ENCODE results near the gene SH3BP2. TPM values are rescaled to one million over a fixed set of nuclear protein-coding genes. Genes with fewer than 3 reads are reported as not detected.

Gene SH3BP2
- total RNA-seq, 1 donor from 2014 or later: 45.4 TPM

GRCh38 chr4:2754848-2755819 is 37.8 kb upstream of the SH3BP2 start:
- TF ChIP-seq, protein P1, sequence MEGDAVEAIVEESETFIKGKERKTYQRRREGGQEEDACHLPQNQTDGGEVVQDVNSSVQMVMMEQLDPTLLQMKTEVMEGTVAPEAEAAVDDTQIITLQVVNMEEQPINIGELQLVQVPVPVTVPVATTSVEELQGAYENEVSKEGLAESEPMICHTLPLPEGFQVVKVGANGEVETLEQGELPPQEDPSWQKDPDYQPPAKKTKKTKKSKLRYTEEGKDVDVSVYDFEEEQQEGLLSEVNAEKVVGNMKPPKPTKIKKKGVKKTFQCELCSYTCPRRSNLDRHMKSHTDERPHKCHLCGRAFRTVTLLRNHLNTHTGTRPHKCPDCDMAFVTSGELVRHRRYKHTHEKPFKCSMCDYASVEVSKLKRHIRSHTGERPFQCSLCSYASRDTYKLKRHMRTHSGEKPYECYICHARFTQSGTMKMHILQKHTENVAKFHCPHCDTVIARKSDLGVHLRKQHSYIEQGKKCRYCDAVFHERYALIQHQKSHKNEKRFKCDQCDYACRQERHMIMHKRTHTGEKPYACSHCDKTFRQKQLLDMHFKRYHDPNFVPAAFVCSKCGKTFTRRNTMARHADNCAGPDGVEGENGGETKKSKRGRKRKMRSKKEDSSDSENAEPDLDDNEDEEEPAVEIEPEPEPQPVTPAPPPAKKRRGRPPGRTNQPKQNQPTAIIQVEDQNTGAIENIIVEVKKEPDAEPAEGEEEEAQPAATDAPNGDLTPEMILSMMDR (conservative IDR thresholded peaks at IDR 0.05): no peak
- peak overlapping the region; percentile 62 for H3K27ac Mint-ChIP-seq
- peaks cover 4% of the 10 kb centered on the region for H3K36me3 Mint-ChIP-seq
- DNase-seq (ENCODE audit: extremely low spot score, unreplicated experiment): no peak
- peaks cover 10% of the 10 kb centered on the region for H3K4me1 Mint-ChIP-seq (ENCODE audit: unreplicated experiment)
- no peaks in the 10 kb centered on the region for H3K9me3 Mint-ChIP-seq
- peak overlapping the region; percentile 88 for H3K4me3 Mint-ChIP-seq
- H3K27me3 Mint-ChIP-seq: no peaks in the 10 kb centered on the region

DNA sequence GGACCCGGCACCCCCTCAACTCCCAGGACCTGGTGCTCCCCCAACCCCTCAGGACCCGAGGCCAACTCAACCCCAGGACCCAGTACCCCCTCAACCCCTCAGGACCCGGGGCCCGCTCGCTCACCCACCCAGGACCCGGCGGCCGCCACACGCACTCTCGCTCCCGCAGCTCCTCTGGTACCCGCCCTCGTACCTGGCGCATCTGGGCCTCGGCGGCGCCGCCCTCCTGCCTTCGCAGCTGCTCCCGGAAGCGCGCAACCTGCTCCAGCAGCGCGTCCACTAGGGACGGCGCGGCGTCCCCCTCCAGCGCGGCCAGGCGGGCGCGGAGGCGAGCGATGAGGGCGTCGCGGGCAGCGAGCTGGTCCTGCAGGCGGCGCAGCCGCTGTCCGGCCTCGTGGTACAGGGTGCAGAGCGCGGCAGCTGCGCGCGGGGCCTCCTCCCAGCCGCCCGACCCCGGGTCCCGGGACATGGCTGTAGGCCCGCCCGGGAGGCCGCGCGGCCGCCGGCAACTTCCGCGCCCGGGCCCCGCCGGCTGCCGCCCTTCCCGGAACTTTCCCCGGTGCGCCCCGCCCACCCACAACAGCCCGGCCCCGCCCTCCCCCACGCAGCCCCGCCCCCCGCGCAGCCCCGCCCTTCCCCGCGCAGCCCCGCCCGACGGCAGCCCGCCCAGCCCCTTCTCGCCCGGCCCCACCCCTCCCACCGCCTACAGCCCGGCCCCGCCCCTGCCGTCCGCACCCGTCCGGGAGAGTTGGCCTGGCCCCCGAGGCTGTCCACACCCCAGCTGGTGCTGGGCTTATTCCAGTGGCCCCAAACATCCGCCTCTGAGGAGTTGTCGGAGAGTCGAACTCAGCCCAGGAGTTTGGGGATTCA is 36.8 kb upstream of the SH3BP2 start, which contains the start of gene TNIP2:
Gene TNIP2, minus strand, starts transcription at position 516 of the 870 bp plus-strand sequence. Its CDS starts 47 bp downstream, at position 469.
- peaks cover 4% of the 10 kb centered on the region for H3K36me3 Mint-ChIP-seq
- H3K27ac Mint-ChIP-seq: peak within 1 kb of the TSS; percentile 63
- no peaks in the 10 kb centered on the region for H3K27me3 Mint-ChIP-seq
- H3K4me1 Mint-ChIP-seq (ENCODE audit: unreplicated experiment): peaks cover 10% of the 10 kb centered on the region
- peak; percentile 83 for DNase-seq (ENCODE audit: extremely low spot score, unreplicated experiment)
- TF ChIP-seq, protein P1 (conservative IDR thresholded peaks at IDR 0.05): peak; percentile 64
- no peaks in the 10 kb centered on the region for H3K9me3 Mint-ChIP-seq
- H3K4me3 Mint-ChIP-seq: peak within 1 kb of the TSS; percentile 88

GRCh38 chr4:2756691-2757350 is 36.1 kb upstream of the SH3BP2 start:
- TF ChIP-seq, protein P1 (conservative IDR thresholded peaks at IDR 0.05): no peak
- no peaks in the 10 kb centered on the region for H3K9me3 Mint-ChIP-seq
- DNase-seq (ENCODE audit: extremely low spot score, unreplicated experiment): no peak
- peak overlapping the region; percentile 63 for H3K27ac Mint-ChIP-seq
- peaks cover 4% of the 10 kb centered on the region for H3K36me3 Mint-ChIP-seq
- peak overlapping the region; percentile 82 for H3K4me3 Mint-ChIP-seq
- H3K4me1 Mint-ChIP-seq (ENCODE audit: unreplicated experiment): peaks cover 10% of the 10 kb centered on the region
- no peaks in the 10 kb centered on the region for H3K27me3 Mint-ChIP-seq

- DNase-seq (ENCODE audit: extremely low spot score, unreplicated experiment): no peak
- TF ChIP-seq, protein P1 (conservative IDR thresholded peaks at IDR 0.05): no peak
- no peaks in the 10 kb centered on the region for H3K9me3 Mint-ChIP-seq
- peak overlapping the region; percentile 63 for H3K27ac Mint-ChIP-seq
- H3K27me3 Mint-ChIP-seq: no peaks in the 10 kb centered on the region
- peaks cover 10% of the 10 kb centered on the region for H3K4me1 Mint-ChIP-seq (ENCODE audit: unreplicated experiment)
- peaks cover 2% of the 10 kb centered on the region for H3K36me3 Mint-ChIP-seq
- peak overlapping the region; percentile 82 for H3K4me3 Mint-ChIP-seq
Observed at GRCh38 chr4:2757426-2757825, 35.5 kb upstream of the SH3BP2 start.

Data from type B pancreatic cell (in vitro differentiated cells).